ENCODE measurements around the gene LIMS2.

DNA sequence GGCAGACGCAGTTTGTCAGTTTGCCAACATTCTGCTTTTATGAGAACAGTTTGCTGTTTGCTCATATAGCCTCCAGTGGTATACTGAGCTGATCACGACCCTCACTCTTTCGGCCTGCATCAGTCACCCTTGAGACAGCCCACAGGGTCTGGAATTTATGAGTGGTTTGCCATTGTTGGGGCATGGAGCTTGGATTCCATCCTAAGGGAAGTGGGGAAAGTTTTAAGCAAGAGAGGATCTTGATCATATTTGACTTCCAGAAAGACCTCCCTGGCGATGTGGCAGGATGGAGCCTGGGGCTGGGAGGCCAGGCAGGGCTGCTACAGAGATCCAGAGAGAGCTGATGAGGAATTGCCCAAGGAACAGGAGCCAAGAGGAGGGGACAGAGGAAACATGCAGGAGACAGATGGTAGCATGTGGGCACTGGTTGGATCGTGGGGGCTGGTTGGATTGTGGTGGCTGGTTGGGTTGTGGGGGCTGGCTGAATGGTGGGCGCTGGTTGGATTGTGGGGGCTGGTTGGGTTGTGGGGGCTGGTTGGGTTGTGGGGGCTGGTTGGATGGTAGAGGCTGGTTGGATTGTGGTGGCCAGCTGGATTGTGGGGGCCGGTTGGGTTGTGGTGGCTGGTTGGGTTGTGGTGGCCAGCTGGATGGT is 56.7 kb downstream of the LIMS2 start:
- TF ChIP-seq, protein P1, sequence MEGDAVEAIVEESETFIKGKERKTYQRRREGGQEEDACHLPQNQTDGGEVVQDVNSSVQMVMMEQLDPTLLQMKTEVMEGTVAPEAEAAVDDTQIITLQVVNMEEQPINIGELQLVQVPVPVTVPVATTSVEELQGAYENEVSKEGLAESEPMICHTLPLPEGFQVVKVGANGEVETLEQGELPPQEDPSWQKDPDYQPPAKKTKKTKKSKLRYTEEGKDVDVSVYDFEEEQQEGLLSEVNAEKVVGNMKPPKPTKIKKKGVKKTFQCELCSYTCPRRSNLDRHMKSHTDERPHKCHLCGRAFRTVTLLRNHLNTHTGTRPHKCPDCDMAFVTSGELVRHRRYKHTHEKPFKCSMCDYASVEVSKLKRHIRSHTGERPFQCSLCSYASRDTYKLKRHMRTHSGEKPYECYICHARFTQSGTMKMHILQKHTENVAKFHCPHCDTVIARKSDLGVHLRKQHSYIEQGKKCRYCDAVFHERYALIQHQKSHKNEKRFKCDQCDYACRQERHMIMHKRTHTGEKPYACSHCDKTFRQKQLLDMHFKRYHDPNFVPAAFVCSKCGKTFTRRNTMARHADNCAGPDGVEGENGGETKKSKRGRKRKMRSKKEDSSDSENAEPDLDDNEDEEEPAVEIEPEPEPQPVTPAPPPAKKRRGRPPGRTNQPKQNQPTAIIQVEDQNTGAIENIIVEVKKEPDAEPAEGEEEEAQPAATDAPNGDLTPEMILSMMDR (IDR thresholded peaks at IDR 0.05; ENCODE audit: control extremely low read depth in 1 of 3, insufficient read depth in 1 of 3, low read depth in 1 of 3, low read length in 3 of 3): no peak
- TF ChIP-seq POLR2AphosphoS5 (IDR thresholded peaks at IDR 0.05; ENCODE audit: low read depth, low read length) (no peak), PHF8 (conservative IDR thresholded peaks at IDR 0.05; ENCODE audit: low read depth, low read length) (no peak), RNF2 (IDR thresholded peaks at IDR 0.05; ENCODE audit: borderline replicate concordance, low read depth, low read length, missing control alignments, poor library complexity, severe bottlenecking) (no peak), EP300 (IDR thresholded peaks at IDR 0.05; ENCODE audit: borderline replicate concordance in 1 of 2, low read depth in 2 of 2, low read length in 2 of 2) (no peak), SIN3A (conservative IDR thresholded peaks at IDR 0.05 in 1 of 2, IDR thresholded peaks at IDR 0.05 in 1 of 2; ENCODE audit: low read depth in 1 of 2, low read length in 2 of 2) (no peak)
- TF ChIP-seq, protein P2, sequence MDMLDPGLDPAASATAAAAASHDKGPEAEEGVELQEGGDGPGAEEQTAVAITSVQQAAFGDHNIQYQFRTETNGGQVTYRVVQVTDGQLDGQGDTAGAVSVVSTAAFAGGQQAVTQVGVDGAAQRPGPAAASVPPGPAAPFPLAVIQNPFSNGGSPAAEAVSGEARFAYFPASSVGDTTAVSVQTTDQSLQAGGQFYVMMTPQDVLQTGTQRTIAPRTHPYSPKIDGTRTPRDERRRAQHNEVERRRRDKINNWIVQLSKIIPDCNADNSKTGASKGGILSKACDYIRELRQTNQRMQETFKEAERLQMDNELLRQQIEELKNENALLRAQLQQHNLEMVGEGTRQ (IDR thresholded peaks at IDR 0.05; ENCODE audit: low read length): no peak
